ENCODE data around the gene ACY1. TPM values are rescaled to one million over a fixed set of nuclear protein-coding genes. Genes with fewer than 3 reads are reported as not detected.

Gene ACY1
- total and polyA plus RNA-seq, 4 experiments from 2014 or later = 7.7 to 14.9 (median 9.9) TPM

GRCh38 chr3:51966016-51966415 lies 17.3 kb upstream of the ACY1 start:
- Histone ChIP-seq H3K4me3 (ENCODE audit: low read length in 2 of 2) (no peak overlapping the region), H3K27ac (ENCODE audit: low read depth, low read length) (no peak overlapping the region), H3K4me1 (ENCODE audit: insufficient read depth, low read length) (peaks cover 22% of the 10 kb centered on the region), H3K27me3 (ENCODE audit: insufficient read depth, low read length) (no peaks in the 10 kb centered on the region), H3K9me3 (ENCODE audit: control insufficient read depth in 1 of 2, low read length in 2 of 2) (no peaks in the 10 kb centered on the region), H3K36me3 (ENCODE audit: insufficient read depth, low read length) (no peaks in the 10 kb centered on the region)
- no peak for DNase-seq
- ChIA-PET POLR2A (ENCODE audit: partially characterized antibody) (interaction anchor here (0.8 to 6.2 kb wide), 5 partner anchors 10 to 188 kb away, joined by 3 to 28 read pairs (median 4); partner anchors contain the start of genes ABHD14A, ABHD14B, ACY1 and POC1A), CTCF (ENCODE audit: partially characterized antibody) (interaction anchor here (0.9 to 2.1 kb wide), 3 partner anchors 8 to 180 kb away, joined by 3 to 12 read pairs (median 3); partner anchors contain the start of genes ABHD14B, PARP3 and RRP9)
- H3K4me3 Mint-ChIP-seq = peak overlapping the region in 7 of 8 donors; percentile 54 to 85 (median 77)
- no peaks in the 10 kb centered on the region for H3K9me3 Mint-ChIP-seq
- no peaks in the 10 kb centered on the region for H3K27me3 Mint-ChIP-seq
- intact Hi-C loops (cut with micrococcal nuclease) = no loop called here
- H3K36me3 Mint-ChIP-seq = peaks cover 0 to 3% of the 10 kb centered on the region in 2 donors
- peak overlapping the region in 2 of 7 donors; percentile 68 to 80 for H3K27ac Mint-ChIP-seq
- H3K4me1 Mint-ChIP-seq = peaks cover 13 to 37% (median 24%) of the 10 kb centered on the region in 4 donors

GRCh38 chr3:51966486-51966885 lies 16.8 kb upstream of the ACY1 start:
- Histone ChIP-seq H3K4me3 (ENCODE audit: low read length in 2 of 2) (peak overlapping the region in 1 of 2 donors; percentile 63), H3K27me3 (ENCODE audit: insufficient read depth, low read length) (no peaks in the 10 kb centered on the region), H3K27ac (ENCODE audit: low read depth, low read length) (peak overlapping the region; percentile 57), H3K9me3 (ENCODE audit: control insufficient read depth in 1 of 2, low read length in 2 of 2) (no peaks in the 10 kb centered on the region), H3K36me3 (ENCODE audit: insufficient read depth, low read length) (no peaks in the 10 kb centered on the region), H3K4me1 (ENCODE audit: insufficient read depth, low read length) (peaks cover 22% of the 10 kb centered on the region)
- ChIA-PET POLR2A (ENCODE audit: partially characterized antibody) (interaction anchor here (0.8 to 6.2 kb wide), 6 partner anchors 9 to 188 kb away, joined by 3 to 28 read pairs (median 12); partner anchors contain the start of genes ABHD14A, ABHD14B, ACY1 and PARP3), CTCF (ENCODE audit: partially characterized antibody) (interaction anchor here (0.9 to 2.1 kb wide), 3 partner anchors 7 to 179 kb away, joined by 3 to 12 read pairs (median 3); partner anchors contain the start of genes ABHD14B, PARP3 and RRP9)
- Mint-ChIP-seq H3K27me3 (no peaks in the 10 kb centered on the region), H3K4me3 (peak overlapping the region; percentile 77 to 87 (median 82)), H3K9me3 (no peaks in the 10 kb centered on the region), H3K4me1 (peaks cover 13 to 40% (median 27%) of the 10 kb centered on the region in 4 donors), H3K27ac (peak overlapping the region; percentile 15 to 94 (median 80)), H3K36me3 (peaks cover 0 to 1% of the 10 kb centered on the region in 2 donors)
- intact Hi-C loops (cut with micrococcal nuclease) = no loop called here
- DNase-seq = no peak

DNA sequence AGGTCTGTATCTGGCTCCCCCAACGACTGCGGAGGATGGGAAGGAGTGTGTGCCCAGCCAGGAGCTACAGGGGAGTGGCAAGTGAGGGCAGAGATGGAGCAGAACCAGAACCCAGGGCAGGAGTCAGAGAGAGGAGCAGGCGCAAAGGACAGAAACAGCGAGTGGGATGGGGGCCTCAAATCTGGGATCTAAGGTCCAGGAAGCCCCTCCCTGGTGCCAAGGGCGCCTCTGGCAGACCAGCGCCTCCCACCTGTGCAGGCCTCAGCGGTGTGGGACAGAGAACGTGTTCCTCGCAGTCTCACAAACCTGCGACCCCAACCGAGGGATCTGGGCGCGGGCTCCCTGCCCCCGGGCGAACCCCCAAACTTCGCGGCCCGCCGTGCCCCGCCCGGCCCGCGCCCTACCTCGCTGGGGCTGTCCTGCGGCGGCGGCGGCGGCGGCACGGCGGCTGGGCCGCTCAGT lies 16.4 kb upstream of the ACY1 start:
- Mint-ChIP-seq H3K36me3 (peaks cover 0 to 1% of the 10 kb centered on the region in 2 donors), H3K27ac (peak overlapping the region in 6 of 7 donors; percentile 68 to 94 (median 80)), H3K27me3 (no peaks in the 10 kb centered on the region), H3K9me3 (no peaks in the 10 kb centered on the region), H3K4me1 (peaks cover 13 to 40% (median 27%) of the 10 kb centered on the region in 4 donors), H3K4me3 (peak overlapping the region; percentile 77 to 87 (median 82))
- peak overlapping the region; percentile 63 to 65 for H3K4me3 ChIP-seq (ENCODE audit: low read length in 2 of 2)
- intact Hi-C loops (cut with micrococcal nuclease) = loop anchor here (1.0 kb wide), 1 partner anchor 25 kb away; the partner anchor contains the start of gene PARP3
- H3K4me1 ChIP-seq (ENCODE audit: insufficient read depth, low read length) = peaks cover 22% of the 10 kb centered on the region
- peak in 3 of 5 donors; percentile 27 to 44 (median 36) for DNase-seq
- peak overlapping the region; percentile 57 for H3K27ac ChIP-seq (ENCODE audit: low read depth, low read length)
- ChIA-PET CTCF (ENCODE audit: partially characterized antibody) (interaction anchor here (0.9 to 2.1 kb wide), 3 partner anchors 7 to 179 kb away, joined by 3 to 12 read pairs (median 3); partner anchors contain the start of genes ABHD14B, PARP3 and RRP9), POLR2A (ENCODE audit: partially characterized antibody) (interaction anchor here (0.6 to 6.2 kb wide), 8 partner anchors 9 to 235 kb away, joined by 3 to 28 read pairs (median 5); partner anchors contain the start of genes ABHD14A, ABHD14B, ACY1 and PARP3)
- H3K9me3 ChIP-seq (ENCODE audit: control insufficient read depth in 1 of 2, low read length in 2 of 2) = no peaks in the 10 kb centered on the region
- no peaks in the 10 kb centered on the region for H3K27me3 ChIP-seq (ENCODE audit: insufficient read depth, low read length)
- no peaks in the 10 kb centered on the region for H3K36me3 ChIP-seq (ENCODE audit: insufficient read depth, low read length)

DNA sequence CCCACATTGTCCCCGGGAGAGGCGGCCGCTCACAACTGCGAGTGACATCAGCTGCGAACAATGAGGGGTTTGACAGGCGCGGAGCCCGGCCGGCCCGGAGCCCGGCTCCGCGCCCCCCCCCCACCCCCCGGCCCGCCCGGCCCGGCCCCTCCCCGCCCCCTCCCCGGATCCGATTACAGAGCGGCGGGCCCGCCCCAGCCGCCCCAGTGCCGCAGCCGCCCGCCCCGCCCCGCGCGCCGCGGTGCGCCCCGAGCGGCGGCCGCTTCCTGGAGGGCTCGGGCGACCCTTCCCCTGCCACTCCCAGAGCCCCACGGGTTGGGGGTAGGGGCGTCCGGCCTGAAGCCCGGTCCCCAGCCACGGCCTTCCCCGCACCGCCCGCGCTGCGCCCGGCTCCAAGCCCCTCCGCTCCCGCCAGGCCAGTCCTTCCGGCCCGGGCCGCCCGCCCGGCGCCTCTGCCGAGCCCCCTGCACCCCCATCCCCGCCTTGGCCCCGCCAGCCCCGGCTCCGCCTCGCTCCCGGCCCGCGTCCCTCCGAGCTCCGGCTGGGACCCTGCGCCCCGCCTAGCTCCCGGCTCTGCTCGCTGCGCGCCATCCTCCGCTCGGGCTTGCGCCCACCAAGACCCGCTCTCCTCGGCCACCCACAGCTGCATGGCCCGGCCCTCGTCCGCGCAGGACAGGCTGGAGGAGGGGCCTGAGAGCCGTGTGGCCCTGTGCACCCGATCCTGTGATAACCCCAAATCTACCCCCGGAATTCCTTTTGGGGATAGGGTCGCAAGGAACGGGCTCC lies 15.8 kb upstream of the ACY1 start, which contains the start of gene PCBP4:
PCBP4 (minus strand) TSS at position 71 of the 786 bp plus-strand sequence. CDS start 6,214 bp downstream, outside the sequence.
- peak in 3 of 5 donors; percentile 32 to 48 (median 43) for DNase-seq
- Histone ChIP-seq H3K27me3 (ENCODE audit: insufficient read depth, low read length) (no peaks in the 10 kb centered on the region), H3K4me3 (ENCODE audit: low read length in 2 of 2) (peak within 1 kb of the TSS; percentile 63 to 65), H3K27ac (ENCODE audit: low read depth, low read length) (peak within 1 kb of the TSS; percentile 57), H3K36me3 (ENCODE audit: insufficient read depth, low read length) (no peaks in the 10 kb centered on the region), H3K9me3 (ENCODE audit: control insufficient read depth in 1 of 2, low read length in 2 of 2) (no peaks in the 10 kb centered on the region), H3K4me1 (ENCODE audit: insufficient read depth, low read length) (peaks cover 22% of the 10 kb centered on the region)
- intact Hi-C loops (cut with micrococcal nuclease) = loop anchor here (1.0 kb wide), 1 partner anchor 25 kb away; the partner anchor contains the start of gene PARP3
- H3K4me3 Mint-ChIP-seq = peak within 1 kb of the TSS; percentile 81 to 94 (median 83)
- POLR2A ChIA-PET (ENCODE audit: partially characterized antibody) = interaction anchor here (0.6 to 6.2 kb wide), 10 partner anchors 8 to 234 kb away, joined by 3 to 28 read pairs (median 4); partner anchors contain the start of genes ABHD14A, ABHD14B, ACY1 and DUSP7
- CTCF ChIA-PET (ENCODE audit: partially characterized antibody) = no interaction called here
- H3K27me3 Mint-ChIP-seq = no peaks in the 10 kb centered on the region
- peaks cover 15 to 40% (median 29%) of the 10 kb centered on the region in 4 donors for H3K4me1 Mint-ChIP-seq
- H3K27ac Mint-ChIP-seq = peak within 1 kb of the TSS; percentile 68 to 94 (median 85)
- peaks cover 0 to 1% of the 10 kb centered on the region in 2 donors for H3K36me3 Mint-ChIP-seq
- no peaks in the 10 kb centered on the region for H3K9me3 Mint-ChIP-seq

GRCh38 chr3:51968170-51968775 lies 15.1 kb upstream of the ACY1 start:
- peak in 1 of 5 donors; percentile 41 for DNase-seq
- H3K36me3 ChIP-seq (ENCODE audit: insufficient read depth, low read length) = no peaks in the 10 kb centered on the region
- intact Hi-C loops (cut with micrococcal nuclease) = no loop called here
- peak overlapping the region; percentile 56 for H3K27ac ChIP-seq (ENCODE audit: low read depth, low read length)
- Mint-ChIP-seq H3K4me3 (peak overlapping the region; percentile 72 to 94 (median 83)), H3K9me3 (no peaks in the 10 kb centered on the region), H3K4me1 (peaks cover 15 to 45% (median 30%) of the 10 kb centered on the region in 4 donors), H3K36me3 (peaks cover 0 to 1% of the 10 kb centered on the region in 2 donors), H3K27ac (peak overlapping the region; percentile 47 to 89 (median 85)), H3K27me3 (no peaks in the 10 kb centered on the region)
- ChIA-PET CTCF (ENCODE audit: partially characterized antibody) (interaction anchor here (1.0 to 3.1 kb wide), 3 partner anchors 14 to 27 kb away, joined by 3 to 14 read pairs (median 6); partner anchors contain the start of genes ACY1, PARP3 and RRP9), POLR2A (ENCODE audit: partially characterized antibody) (interaction anchor here (1.0 to 6.2 kb wide), 8 partner anchors 7 to 186 kb away, joined by 3 to 28 read pairs (median 8); partner anchors contain the start of genes ABHD14A, ABHD14B, ACY1 and DUSP7)
- H3K4me1 ChIP-seq (ENCODE audit: insufficient read depth, low read length) = peaks cover 22% of the 10 kb centered on the region
- peak overlapping the region in 1 of 2 donors; percentile 55 for H3K4me3 ChIP-seq (ENCODE audit: low read length in 2 of 2)
- H3K27me3 ChIP-seq (ENCODE audit: insufficient read depth, low read length) = no peaks in the 10 kb centered on the region
- no peaks in the 10 kb centered on the region for H3K9me3 ChIP-seq (ENCODE audit: control insufficient read depth in 1 of 2, low read length in 2 of 2)

DNA sequence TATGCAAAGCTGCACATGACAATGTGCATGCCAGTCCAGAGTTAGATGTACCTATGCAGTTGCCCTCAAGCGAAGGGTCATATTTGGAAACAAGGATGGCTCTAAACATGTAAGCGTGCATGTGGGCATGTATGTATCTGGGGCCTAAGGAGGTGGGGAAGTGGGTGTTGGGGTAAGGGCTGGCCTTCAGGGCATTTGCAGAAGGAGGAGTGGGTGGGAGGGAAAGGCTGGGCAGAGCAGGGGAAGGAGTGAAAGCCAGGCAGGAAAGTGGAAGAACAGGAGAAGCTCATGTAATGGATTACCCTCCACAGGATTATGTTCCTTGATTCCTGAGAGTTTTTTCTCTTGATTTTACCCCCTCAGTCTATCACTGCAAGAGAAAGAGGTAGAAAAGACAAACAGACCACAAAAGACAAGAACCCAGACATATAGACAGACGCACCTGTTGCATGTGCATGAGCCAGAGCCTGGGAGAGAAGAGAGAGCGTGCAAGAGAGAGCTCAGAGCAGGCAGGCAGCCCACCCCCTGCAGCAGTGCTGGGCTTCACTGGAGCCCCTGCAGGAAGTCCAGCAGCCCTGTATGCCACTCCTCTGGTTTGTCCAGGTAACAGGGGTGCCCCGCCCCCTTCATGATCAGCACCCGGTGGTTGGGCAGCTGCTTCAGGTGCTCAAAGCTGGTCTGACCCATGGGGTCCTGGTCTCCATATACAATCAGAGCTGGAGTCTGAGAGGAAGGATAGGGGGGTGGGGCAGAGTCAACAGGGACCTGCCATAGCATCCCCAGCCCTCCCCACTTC lies 14.3 kb upstream of the ACY1 start:
- Mint-ChIP-seq H3K27me3 (no peaks in the 10 kb centered on the region), H3K27ac (peak overlapping the region; percentile 4 to 94 (median 62)), H3K36me3 (peaks cover 0 to 6% of the 10 kb centered on the region in 2 donors), H3K4me3 (peak overlapping the region; percentile 10 to 94 (median 63)), H3K9me3 (no peaks in the 10 kb centered on the region), H3K4me1 (peaks cover 18 to 53% (median 36%) of the 10 kb centered on the region in 4 donors)
- no peaks in the 10 kb centered on the region for H3K27me3 ChIP-seq (ENCODE audit: insufficient read depth, low read length)
- intact Hi-C loops (cut with micrococcal nuclease) = no loop called here
- H3K4me3 ChIP-seq (ENCODE audit: low read length in 2 of 2) = no peak overlapping the region
- ChIA-PET CTCF (ENCODE audit: partially characterized antibody) (interaction anchor here (1.0 to 3.1 kb wide), 3 partner anchors 14 to 28 kb away, joined by 3 to 14 read pairs (median 6); partner anchors contain the start of genes ACY1, PARP3 and RRP9), POLR2A (ENCODE audit: partially characterized antibody) (interaction anchor here (0.6 to 6.2 kb wide), 7 partner anchors 7 to 45 kb away, joined by 3 to 28 read pairs (median 10); partner anchors contain the start of genes ABHD14A, ABHD14B, ACY1 and PARP3)
- H3K27ac ChIP-seq (ENCODE audit: low read depth, low read length) = no peak overlapping the region
- H3K4me1 ChIP-seq (ENCODE audit: insufficient read depth, low read length) = peaks cover 24% of the 10 kb centered on the region
- H3K36me3 ChIP-seq (ENCODE audit: insufficient read depth, low read length) = no peaks in the 10 kb centered on the region
- no peaks in the 10 kb centered on the region for H3K9me3 ChIP-seq (ENCODE audit: control insufficient read depth in 1 of 2, low read length in 2 of 2)
- peak in 1 of 5 donors; percentile 27 for DNase-seq

All from CD4-positive, alpha-beta memory T cell (primary cell).